ENCODE measurements around the gene KSR2.

DNA sequence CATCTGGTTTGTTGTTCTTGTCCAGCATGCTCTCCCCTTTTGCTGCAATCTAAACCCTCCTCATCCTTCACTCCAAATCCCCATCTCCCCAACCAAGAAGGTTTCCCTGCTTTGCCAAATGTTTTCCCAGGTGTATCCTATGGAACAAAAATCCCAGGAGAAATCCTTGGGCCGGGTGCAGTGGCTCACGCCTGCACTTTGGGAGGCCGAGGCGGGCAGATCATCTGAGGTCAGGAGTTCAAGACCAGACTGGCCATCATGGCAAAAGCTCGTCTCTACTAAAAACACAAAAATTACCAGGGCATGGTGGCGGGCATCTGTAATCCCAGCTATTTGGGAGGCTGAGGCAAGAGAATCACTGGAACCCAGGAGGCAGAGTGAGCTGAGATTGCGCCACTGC, 5.0 kb downstream of the KSR2 start:
- TF ChIP-seq EZH2phosphoT487 (IDR thresholded peaks at IDR 0.05; ENCODE audit: low read depth): no peak
- TF ChIP-seq, protein P1, sequence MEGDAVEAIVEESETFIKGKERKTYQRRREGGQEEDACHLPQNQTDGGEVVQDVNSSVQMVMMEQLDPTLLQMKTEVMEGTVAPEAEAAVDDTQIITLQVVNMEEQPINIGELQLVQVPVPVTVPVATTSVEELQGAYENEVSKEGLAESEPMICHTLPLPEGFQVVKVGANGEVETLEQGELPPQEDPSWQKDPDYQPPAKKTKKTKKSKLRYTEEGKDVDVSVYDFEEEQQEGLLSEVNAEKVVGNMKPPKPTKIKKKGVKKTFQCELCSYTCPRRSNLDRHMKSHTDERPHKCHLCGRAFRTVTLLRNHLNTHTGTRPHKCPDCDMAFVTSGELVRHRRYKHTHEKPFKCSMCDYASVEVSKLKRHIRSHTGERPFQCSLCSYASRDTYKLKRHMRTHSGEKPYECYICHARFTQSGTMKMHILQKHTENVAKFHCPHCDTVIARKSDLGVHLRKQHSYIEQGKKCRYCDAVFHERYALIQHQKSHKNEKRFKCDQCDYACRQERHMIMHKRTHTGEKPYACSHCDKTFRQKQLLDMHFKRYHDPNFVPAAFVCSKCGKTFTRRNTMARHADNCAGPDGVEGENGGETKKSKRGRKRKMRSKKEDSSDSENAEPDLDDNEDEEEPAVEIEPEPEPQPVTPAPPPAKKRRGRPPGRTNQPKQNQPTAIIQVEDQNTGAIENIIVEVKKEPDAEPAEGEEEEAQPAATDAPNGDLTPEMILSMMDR (IDR thresholded peaks at IDR 0.05; ENCODE audit: low read depth, low read length): no peak

Data from OCI-LY3 (cell line).